GM23338 (cell line): Measurements from ENCODE around the gene UBA3.

ENCODE experiments used
- CTCF ChIP-seq, 2 experiments: fragments of 200-600 bp in 1 of 2; sonication (generic) in 1 of 2; conservative IDR thresholded peaks; 2 replicates each; pipeline versions ENCODE4 v1.5.1 to v1.6.1; 2016 to 2017; ENCODE audit warnings: antibody characterized with exemption in 2 of 2, low read depth in 2 of 2, mild to moderate bottlenecking in 2 of 2, moderate library complexity in 1 of 2
- EZH2 ChIP-seq: fragments of 200-600 bp; sonication (generic); IDR thresholded peaks from one replicate; pipeline ENCODE4 v1.8.0; 2017; ENCODE audit warnings: antibody characterized with exemption, mild to moderate bottlenecking, low read depth; ENCODE audit not compliant: unreplicated experiment
- REST ChIP-seq: IDR thresholded peaks from one replicate; pipeline ENCODE4 v1.6.1; 2018; ENCODE audit warnings: antibody characterized with exemption; ENCODE audit not compliant: unreplicated experiment

- TF ChIP-seq CTCF (conservative IDR thresholded peaks at IDR 0.05; ENCODE audit: low read depth in 2 of 2) (no peak), EZH2 (no peak), REST (no peak)
These were observed 9.9 kb upstream of the UBA3 start for GRCh38 chr3:69090021-69090420.
